MM.1S (cell line): Measurements from ENCODE around the gene SRSF8.

ENCODE experiments used
- DNase-seq: peaks from one replicate; pipeline ENCODE4 v3.0.0-alpha.2; 2015
- H2AFZ ChIP-seq: fragments of 300-600 bp; sonication (generic); 2 replicates; pipeline ENCODE4 v1.6.0; 2016; ENCODE audit warnings: antibody characterized with exemption, low read length
- H3F3A ChIP-seq: fragments of 300-600 bp; sonication (generic); 2 replicates; pipeline ENCODE4 v1.6.1; 2016; ENCODE audit warnings: mild to moderate bottlenecking, antibody characterized with exemption, low read length, moderate library complexity, mixed read lengths; ENCODE audit not compliant: insufficient read depth
- H3K27ac ChIP-seq: fragments of 300-600 bp; sonication (generic); 2 replicates; pipeline ENCODE4 v1.5.1; 2016; ENCODE audit warnings: mild to moderate bottlenecking, low read length
- H3K27me3 ChIP-seq: fragments of 300-600 bp; sonication (generic); replicated peaks from 2 replicates; pipeline ENCODE4 v1.6.0; 2016; ENCODE audit warnings: low read length; ENCODE audit not compliant: insufficient read depth
- H3K36me3 ChIP-seq: fragments of 300-600 bp; sonication (generic); replicated peaks from 2 replicates; pipeline ENCODE4 v1.6.1; 2016; ENCODE audit warnings: mild to moderate bottlenecking, low read length, mixed read lengths; ENCODE audit not compliant: insufficient read depth
- H3K4me1 ChIP-seq: fragments of 300-600 bp; sonication (generic); 2 replicates; pipeline ENCODE4 v1.6.1; 2016; ENCODE audit warnings: low read length, mixed read lengths
- H3K4me2 ChIP-seq: fragments of 300-600 bp; sonication (generic); 2 replicates; pipeline ENCODE4 v1.6.0; 2016; ENCODE audit warnings: low read depth, low read length
- H3K4me3 ChIP-seq: fragments of 300-600 bp; sonication (generic); 2 replicates; pipeline ENCODE4 v1.5.1; 2016; ENCODE audit warnings: low read length, mixed read lengths
- H3K79me2 ChIP-seq: fragments of 300-600 bp; sonication (generic); 2 replicates; pipeline ENCODE4 v1.6.1; 2016; ENCODE audit warnings: mixed run types, low read length, mixed read lengths
- H3K9ac ChIP-seq: fragments of 300-600 bp; sonication (generic); 2 replicates; pipeline ENCODE4 v1.6.1; 2016; ENCODE audit warnings: low read length, mixed read lengths
- H3K9me2 ChIP-seq: fragments of 300-600 bp; sonication (generic); replicated peaks from 2 replicates; pipeline ENCODE4 v1.6.1; 2016; ENCODE audit warnings: mild to moderate bottlenecking, low read length, mixed read lengths; ENCODE audit not compliant: insufficient read depth
- H3K9me3 ChIP-seq: fragments of 300-600 bp; sonication (generic); replicated peaks from 2 replicates; pipeline ENCODE4 v1.6.1; 2016; ENCODE audit warnings: mild to moderate bottlenecking, low read length, mixed read lengths; ENCODE audit not compliant: insufficient read depth
- H4K20me1 ChIP-seq: fragments of 300-600 bp; sonication (generic); 2 replicates; pipeline ENCODE4 v1.6.1; 2016; ENCODE audit warnings: mild to moderate bottlenecking, low read length, moderate library complexity, mixed read lengths; ENCODE audit not compliant: insufficient read depth
- CTCF ChIP-seq: fragments of 300-600 bp; sonication (generic); IDR thresholded peaks from 2 replicates; pipeline ENCODE4 v1.5.1; 2016; ENCODE audit warnings: antibody characterized with exemption, low read length, mixed read lengths
- EZH2 ChIP-seq: fragments of 300-600 bp; sonication (generic); optimal IDR thresholded peaks from 2 replicates; pipeline ENCODE3; 2017; ENCODE audit warnings: low read depth, mild to moderate bottlenecking, antibody characterized with exemption, low read length, mixed read lengths
- EZH2phosphoT487 ChIP-seq: fragments of 300-600 bp; sonication (generic); IDR thresholded peaks from 2 replicates; pipeline ENCODE4 v1.6.1; 2018; ENCODE audit warnings: antibody characterized with exemption, low read length

Gene SRSF8

GRCh38 chr11:95068549-95068948 lies 1.8 kb downstream of the SRSF8 start:
- Histone ChIP-seq H3K27ac (peak overlapping the region; percentile 89; the same call in 1 of the 2 replicates), H3K79me2 (peaks cover 40% of the 10 kb centered on the region)

GRCh38 chr11:95070471-95070870 lies 3.8 kb downstream of the SRSF8 start:
- Histone ChIP-seq H3K4me2 (no peak overlapping the region), H3K9ac (no peak overlapping the region)

More at GRCh38 chr11:95068549-95068948, 1.8 kb downstream of the SRSF8 start:
- Histone ChIP-seq H3K36me3 (no peaks in the 10 kb centered on the region; the same call in 1 of the 2 replicates), H3F3A (peaks cover 28% of the 10 kb centered on the region), H3K4me2 (peak overlapping the region; percentile 86), H3K9me2 (no peaks in the 10 kb centered on the region), H3K4me1 (no peaks in the 10 kb centered on the region), H3K27me3 (no peaks in the 10 kb centered on the region), H3K9ac (peak overlapping the region; percentile 98), H4K20me1 (no peaks in the 10 kb centered on the region), H2AFZ (no peak overlapping the region), H3K9me3 (no peaks in the 10 kb centered on the region), H3K4me3 (peak overlapping the region; percentile 100)
- TF ChIP-seq EZH2phosphoT487, result no peak
- TF ChIP-seq CTCF, result no peak
- TF ChIP-seq EZH2, result no peak
- DNase-seq, result peak; percentile 96

GRCh38 chr11:95072948-95073347 lies 6.2 kb downstream of the SRSF8 start:
- H3K4me2 ChIP-seq, result no peak overlapping the region
- H3K9me3 ChIP-seq, result no peaks in the 10 kb centered on the region
- DNase-seq, result no peak
- H3K4me3 ChIP-seq, result no peak overlapping the region
- H3F3A ChIP-seq, result peaks cover 13% of the 10 kb centered on the region; the same call in 1 of the 2 replicates
- peaks cover 15% of the 10 kb centered on the region for H3K4me1 ChIP-seq
- no peaks in the 10 kb centered on the region for H4K20me1 ChIP-seq
- H3K27ac ChIP-seq, result no peak overlapping the region
- no peaks in the 10 kb centered on the region; the same call in 1 of the 2 replicates for H3K36me3 ChIP-seq
- H3K9ac ChIP-seq, result no peak overlapping the region
- no peaks in the 10 kb centered on the region for H3K9me2 ChIP-seq
- H2AFZ ChIP-seq, result no peak overlapping the region
- H3K27me3 ChIP-seq, result no peaks in the 10 kb centered on the region
- H3K79me2 ChIP-seq, result peaks cover 34% of the 10 kb centered on the region
- TF ChIP-seq EZH2 (no peak), EZH2phosphoT487 (no peak), CTCF (no peak)

More at GRCh38 chr11:95070471-95070870, 3.8 kb downstream of the SRSF8 start:
- peaks cover 28% of the 10 kb centered on the region for H3F3A ChIP-seq
- TF ChIP-seq EZH2 (no peak), EZH2phosphoT487 (no peak), CTCF (no peak)
- no peaks in the 10 kb centered on the region for H3K4me1 ChIP-seq
- no peaks in the 10 kb centered on the region; the same call in 1 of the 2 replicates for H3K36me3 ChIP-seq
- H3K27ac ChIP-seq, result no peak overlapping the region
- no peaks in the 10 kb centered on the region for H3K9me2 ChIP-seq
- H4K20me1 ChIP-seq, result no peaks in the 10 kb centered on the region
- H3K4me3 ChIP-seq, result no peak overlapping the region
- DNase-seq, result no peak
- no peak overlapping the region for H2AFZ ChIP-seq
- no peaks in the 10 kb centered on the region for H3K27me3 ChIP-seq
- H3K9me3 ChIP-seq, result no peaks in the 10 kb centered on the region
- H3K79me2 ChIP-seq, result peaks cover 40% of the 10 kb centered on the region
